ENCODE measurements around the gene CRISP3. TPM values are rescaled to one million over a fixed set of nuclear protein-coding genes. Genes with fewer than 3 reads are reported as not detected.

The CRISP3 gene
- total and polyA plus RNA-seq, 2 donors from 2014 or later: not detected

DNA sequence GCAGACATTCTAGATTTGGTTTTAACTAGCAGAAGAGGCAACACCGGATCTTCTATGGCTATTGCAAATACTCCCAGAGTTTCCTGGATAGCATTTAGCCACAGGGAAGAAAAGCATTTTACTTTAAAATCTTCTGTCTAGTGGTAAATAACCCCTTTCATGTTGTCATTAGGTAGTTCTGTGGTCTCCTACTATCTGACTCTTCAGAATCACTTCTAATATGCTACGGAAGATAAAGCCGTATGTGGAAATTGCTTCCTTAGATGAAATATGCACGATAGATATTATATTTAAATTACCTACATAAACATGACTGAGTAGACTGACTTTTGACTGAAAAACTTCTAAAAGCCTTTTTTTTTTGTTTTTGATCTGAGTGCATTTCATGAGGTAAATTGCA lies 759 bp downstream of the CRISP3 start:
- Histone ChIP-seq H3K36me3 (ENCODE audit: control insufficient read depth in 2 of 3, insufficient read depth in 3 of 3, low read length in 3 of 3) (no peaks in the 10 kb centered on the region), H3K27ac (ENCODE audit: low read depth in 2 of 2, low read length in 2 of 2) (no peak overlapping the region), H3K9me3 (ENCODE audit: control insufficient read depth in 2 of 3, insufficient read depth in 1 of 3, low read length in 3 of 3) (no peaks in the 10 kb centered on the region), H3K9ac (ENCODE audit: low read length in 3 of 3) (no peak overlapping the region), H3K27me3 (ENCODE audit: control insufficient read depth, insufficient read depth, low read length) (no peaks in the 10 kb centered on the region), H3K4me1 (ENCODE audit: control insufficient read depth in 2 of 3, insufficient read depth in 2 of 3, low read depth in 1 of 3, low read length in 3 of 3) (no peaks in the 10 kb centered on the region), H3K4me3 (ENCODE audit: low read length in 3 of 3) (no peak overlapping the region)
- intact Hi-C loops (cut with DNase I): no loop called here
- TF ChIP-seq, protein P1, sequence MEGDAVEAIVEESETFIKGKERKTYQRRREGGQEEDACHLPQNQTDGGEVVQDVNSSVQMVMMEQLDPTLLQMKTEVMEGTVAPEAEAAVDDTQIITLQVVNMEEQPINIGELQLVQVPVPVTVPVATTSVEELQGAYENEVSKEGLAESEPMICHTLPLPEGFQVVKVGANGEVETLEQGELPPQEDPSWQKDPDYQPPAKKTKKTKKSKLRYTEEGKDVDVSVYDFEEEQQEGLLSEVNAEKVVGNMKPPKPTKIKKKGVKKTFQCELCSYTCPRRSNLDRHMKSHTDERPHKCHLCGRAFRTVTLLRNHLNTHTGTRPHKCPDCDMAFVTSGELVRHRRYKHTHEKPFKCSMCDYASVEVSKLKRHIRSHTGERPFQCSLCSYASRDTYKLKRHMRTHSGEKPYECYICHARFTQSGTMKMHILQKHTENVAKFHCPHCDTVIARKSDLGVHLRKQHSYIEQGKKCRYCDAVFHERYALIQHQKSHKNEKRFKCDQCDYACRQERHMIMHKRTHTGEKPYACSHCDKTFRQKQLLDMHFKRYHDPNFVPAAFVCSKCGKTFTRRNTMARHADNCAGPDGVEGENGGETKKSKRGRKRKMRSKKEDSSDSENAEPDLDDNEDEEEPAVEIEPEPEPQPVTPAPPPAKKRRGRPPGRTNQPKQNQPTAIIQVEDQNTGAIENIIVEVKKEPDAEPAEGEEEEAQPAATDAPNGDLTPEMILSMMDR (IDR thresholded peaks at IDR 0.05; ENCODE audit: borderline replicate concordance, extremely low read depth, insufficient read depth): no peak
- FAIRE-seq: no peak
- no peak for DNase-seq

DNA sequence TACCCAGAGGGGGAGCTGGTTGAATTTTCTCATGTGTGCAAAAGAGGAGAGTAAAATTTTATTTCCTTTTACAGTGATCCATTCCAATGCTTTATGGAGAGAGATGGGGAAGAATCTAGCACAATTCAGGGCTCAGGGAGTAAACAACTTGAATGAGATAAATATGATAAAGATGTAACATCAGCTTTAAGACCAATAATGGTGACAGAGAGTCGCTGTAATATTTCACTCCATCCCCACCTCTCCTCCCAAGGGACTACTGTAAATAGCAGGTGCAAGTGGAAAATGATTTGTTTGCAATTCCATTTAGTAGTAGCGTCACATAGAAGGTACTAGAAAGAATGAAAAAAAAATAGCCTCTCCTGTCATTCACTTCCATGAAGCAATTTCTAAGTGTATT lies 4.8 kb downstream of the CRISP3 start:
- DNase-seq: no peak
- Histone ChIP-seq H3K9ac (ENCODE audit: low read length in 3 of 3) (no peak overlapping the region), H3K4me1 (ENCODE audit: control insufficient read depth in 2 of 3, insufficient read depth in 2 of 3, low read depth in 1 of 3, low read length in 3 of 3) (no peaks in the 10 kb centered on the region), H3K27me3 (ENCODE audit: control insufficient read depth, insufficient read depth, low read length) (no peaks in the 10 kb centered on the region), H3K4me3 (ENCODE audit: low read length in 3 of 3) (no peak overlapping the region), H3K9me3 (ENCODE audit: control insufficient read depth in 2 of 3, insufficient read depth in 1 of 3, low read length in 3 of 3) (no peaks in the 10 kb centered on the region), H3K27ac (ENCODE audit: low read depth in 2 of 2, low read length in 2 of 2) (no peak overlapping the region), H3K36me3 (ENCODE audit: control insufficient read depth in 2 of 3, insufficient read depth in 3 of 3, low read length in 3 of 3) (no peaks in the 10 kb centered on the region)
- intact Hi-C loops (cut with DNase I): no loop called here
- FAIRE-seq: no peak
- TF ChIP-seq, protein P1 (IDR thresholded peaks at IDR 0.05; ENCODE audit: borderline replicate concordance, extremely low read depth, insufficient read depth): no peak

- Histone ChIP-seq H3K4me3 (ENCODE audit: low read length in 3 of 3) (no peak overlapping the region), H3K9ac (ENCODE audit: low read length in 3 of 3) (no peak overlapping the region), H3K4me1 (ENCODE audit: control insufficient read depth in 2 of 3, insufficient read depth in 2 of 3, low read depth in 1 of 3, low read length in 3 of 3) (no peaks in the 10 kb centered on the region), H3K36me3 (ENCODE audit: control insufficient read depth in 2 of 3, insufficient read depth in 3 of 3, low read length in 3 of 3) (no peaks in the 10 kb centered on the region), H3K9me3 (ENCODE audit: control insufficient read depth in 2 of 3, insufficient read depth in 1 of 3, low read length in 3 of 3) (no peaks in the 10 kb centered on the region), H3K27ac (ENCODE audit: low read depth in 2 of 2, low read length in 2 of 2) (no peak overlapping the region), H3K27me3 (ENCODE audit: control insufficient read depth, insufficient read depth, low read length) (no peaks in the 10 kb centered on the region)
- intact Hi-C loops (cut with DNase I): no loop called here
- TF ChIP-seq, protein P1 (IDR thresholded peaks at IDR 0.05; ENCODE audit: borderline replicate concordance, extremely low read depth, insufficient read depth): no peak
- FAIRE-seq: no peak
- DNase-seq: no peak
These were observed 8.1 kb downstream of the CRISP3 start for GRCh38 chr6:49736017-49736508.

DNA sequence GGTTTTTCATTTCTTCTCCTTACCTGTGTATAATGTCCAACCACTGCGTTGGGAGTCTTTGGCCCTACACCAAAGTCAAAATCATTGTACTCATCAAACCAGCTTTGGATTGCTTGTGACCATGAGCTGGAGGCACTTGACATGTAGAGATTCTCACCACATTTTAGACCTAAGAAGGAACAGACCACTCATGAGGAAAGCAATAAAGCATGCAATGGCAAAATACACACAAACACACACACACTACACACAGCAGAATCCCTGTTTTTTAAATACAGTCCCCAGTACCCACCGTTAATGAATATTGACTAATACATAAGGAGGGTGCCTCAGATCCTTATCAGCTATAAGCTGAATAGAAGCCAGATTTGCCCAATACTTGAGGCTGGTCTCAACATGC lies 10.5 kb downstream of the CRISP3 start:
- DNase-seq (no peak), FAIRE-seq (no peak)
- no peak overlapping the region for H3K4me3 ChIP-seq (ENCODE audit: low read length in 3 of 3)
- H3K27me3 ChIP-seq (ENCODE audit: control insufficient read depth, insufficient read depth, low read length): no peaks in the 10 kb centered on the region
- TF ChIP-seq, protein P1 (IDR thresholded peaks at IDR 0.05; ENCODE audit: borderline replicate concordance, extremely low read depth, insufficient read depth): no peak
- no peak overlapping the region for H3K27ac ChIP-seq (ENCODE audit: low read depth in 2 of 2, low read length in 2 of 2)
- H3K4me1 ChIP-seq (ENCODE audit: control insufficient read depth in 2 of 3, insufficient read depth in 2 of 3, low read depth in 1 of 3, low read length in 3 of 3): no peaks in the 10 kb centered on the region
- no peak overlapping the region for H3K9ac ChIP-seq (ENCODE audit: low read length in 3 of 3)
- H3K9me3 ChIP-seq (ENCODE audit: control insufficient read depth in 2 of 3, insufficient read depth in 1 of 3, low read length in 3 of 3): no peaks in the 10 kb centered on the region
- intact Hi-C loops (cut with DNase I): no loop called here
- H3K36me3 ChIP-seq (ENCODE audit: control insufficient read depth in 2 of 3, insufficient read depth in 3 of 3, low read length in 3 of 3): no peaks in the 10 kb centered on the region
